Activated CD8-positive, alpha-beta T cell treated with anti-CD3 and anti-CD28 coated beads for 36 hours (primary cell): ENCODE results near the gene FOXP1. TPM values are rescaled to one million over a fixed set of nuclear protein-coding genes. Genes with fewer than 3 reads are reported as not detected.

Experiments
- ATAC-seq: fragments of 200-7000 bp; cut with Tn5 transposase; one replicate; pipeline ENCODE4 v1.10.0; 2021; ENCODE audit warnings: mild to moderate bottlenecking, moderate library complexity
- CTCF ChIA-PET: fragments of 350-600 bp; sonication (Branson Sonifier 250); formaldehyde crosslinking; loops from one replicate; lab custom pipeline; 2021; ENCODE audit warnings: antibody characterized with exemption; lab: Charles Lee
- POLR2A ChIA-PET: fragments of 350-600 bp; sonication (Branson Sonifier 250); formaldehyde crosslinking; loops from one replicate; lab custom pipeline; 2021; ENCODE audit warnings: antibody characterized with exemption; lab: Charles Lee
- DNase-seq: peaks from one replicate; pipeline ENCODE4 v3.0.0-alpha.2; 2020
- H3K27ac Mint-ChIP-seq: one replicate; pipeline ENCODE4 v1.8.0; 2021; ENCODE audit warnings: mild to moderate bottlenecking, mixed read lengths
- H3K27me3 Mint-ChIP-seq: one replicate; pipeline ENCODE4 v1.8.0; 2021; ENCODE audit warnings: mixed read lengths
- H3K36me3 Mint-ChIP-seq: one replicate; pipeline ENCODE4 v1.8.0; 2021; ENCODE audit warnings: low read depth, mixed read lengths
- H3K4me1 Mint-ChIP-seq: one replicate; pipeline ENCODE4 v1.8.0; 2021; ENCODE audit warnings: low read depth, mixed read lengths
- H3K4me3 Mint-ChIP-seq: one replicate; pipeline ENCODE4 v1.8.0; 2021; ENCODE audit warnings: mild to moderate bottlenecking, moderate library complexity, mixed read lengths
- H3K9me3 Mint-ChIP-seq: one replicate; pipeline ENCODE4 v1.8.0; 2021; ENCODE audit warnings: mixed read lengths
- intact Hi-C: fragments of 100-400 bp; cut with micrococcal nuclease; formaldehyde crosslinking; loops from one replicate; pipeline ENCODE4 v1.10.0; 2022
- total RNA-seq, 2 experiments: library from RNA; stranded (reverse); gene quantifications; one replicate each; pipeline ENCODE4 v1.2.3, GENCODE V29; 2021
- TF ChIP-seq, protein P1 (sequence below): fragments of 200-600 bp; IDR thresholded peaks from one replicate; pipeline ENCODE4 v1.8.0; 2022; ENCODE audit warnings: antibody characterized with exemption, mild to moderate bottlenecking

FOXP1 gene
- total RNA-seq, 2 experiments from 2014 or later = 145 to 153 TPM

DNA sequence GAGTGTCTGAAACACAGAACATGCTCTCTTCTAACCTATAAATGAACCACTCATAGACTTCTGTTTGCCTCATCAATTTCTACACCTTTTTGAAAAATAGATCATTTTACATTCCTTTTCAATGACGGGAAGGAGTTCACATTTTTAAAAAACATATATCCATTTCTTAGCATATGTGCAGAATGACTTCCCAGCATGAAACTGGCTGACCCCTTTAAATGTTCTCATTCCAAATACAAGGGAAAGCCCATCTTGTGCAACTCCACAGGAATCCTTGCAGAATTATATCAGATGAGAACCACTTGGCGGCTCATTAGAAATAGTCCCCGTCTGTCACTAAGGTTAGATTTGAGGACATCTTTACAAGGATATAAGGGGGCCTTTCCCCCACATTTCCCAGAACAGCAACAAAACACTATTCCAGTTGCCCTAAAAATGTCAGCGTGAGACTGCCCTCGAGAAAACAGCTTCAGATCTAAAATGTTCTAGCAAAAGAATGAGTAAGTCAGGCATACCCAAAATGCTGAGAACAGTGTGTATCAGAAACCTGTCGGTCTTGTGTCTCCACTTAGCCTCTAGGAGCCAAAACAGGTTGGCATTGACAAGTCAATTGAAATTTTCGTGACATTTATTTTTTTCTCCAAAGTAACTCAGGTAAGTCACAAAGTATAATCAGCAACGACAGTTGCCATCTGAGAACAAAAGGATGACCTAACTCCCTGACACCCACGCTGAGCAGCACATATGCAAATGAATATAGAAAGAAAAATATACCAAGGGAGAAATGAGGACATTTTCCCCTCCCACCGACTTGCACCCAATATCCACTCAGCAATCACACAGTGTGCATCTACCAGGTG, 63.1 kb downstream of the FOXP1 start:
- Mint-ChIP-seq H3K27ac (no peak overlapping the region), H3K9me3 (no peaks in the 10 kb centered on the region), H3K36me3 (peaks cover 10% of the 10 kb centered on the region), H3K27me3 (no peaks in the 10 kb centered on the region), H3K4me1 (peaks cover 10% of the 10 kb centered on the region), H3K4me3 (no peak overlapping the region)
- ChIA-PET POLR2A (no interaction called here), CTCF (no interaction called here)
- intact Hi-C loops = no loop called here
- TF ChIP-seq, protein P1, sequence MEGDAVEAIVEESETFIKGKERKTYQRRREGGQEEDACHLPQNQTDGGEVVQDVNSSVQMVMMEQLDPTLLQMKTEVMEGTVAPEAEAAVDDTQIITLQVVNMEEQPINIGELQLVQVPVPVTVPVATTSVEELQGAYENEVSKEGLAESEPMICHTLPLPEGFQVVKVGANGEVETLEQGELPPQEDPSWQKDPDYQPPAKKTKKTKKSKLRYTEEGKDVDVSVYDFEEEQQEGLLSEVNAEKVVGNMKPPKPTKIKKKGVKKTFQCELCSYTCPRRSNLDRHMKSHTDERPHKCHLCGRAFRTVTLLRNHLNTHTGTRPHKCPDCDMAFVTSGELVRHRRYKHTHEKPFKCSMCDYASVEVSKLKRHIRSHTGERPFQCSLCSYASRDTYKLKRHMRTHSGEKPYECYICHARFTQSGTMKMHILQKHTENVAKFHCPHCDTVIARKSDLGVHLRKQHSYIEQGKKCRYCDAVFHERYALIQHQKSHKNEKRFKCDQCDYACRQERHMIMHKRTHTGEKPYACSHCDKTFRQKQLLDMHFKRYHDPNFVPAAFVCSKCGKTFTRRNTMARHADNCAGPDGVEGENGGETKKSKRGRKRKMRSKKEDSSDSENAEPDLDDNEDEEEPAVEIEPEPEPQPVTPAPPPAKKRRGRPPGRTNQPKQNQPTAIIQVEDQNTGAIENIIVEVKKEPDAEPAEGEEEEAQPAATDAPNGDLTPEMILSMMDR = no peak
- DNase-seq = peak; percentile 35
- peak; percentile 47 for ATAC-seq

DNA sequence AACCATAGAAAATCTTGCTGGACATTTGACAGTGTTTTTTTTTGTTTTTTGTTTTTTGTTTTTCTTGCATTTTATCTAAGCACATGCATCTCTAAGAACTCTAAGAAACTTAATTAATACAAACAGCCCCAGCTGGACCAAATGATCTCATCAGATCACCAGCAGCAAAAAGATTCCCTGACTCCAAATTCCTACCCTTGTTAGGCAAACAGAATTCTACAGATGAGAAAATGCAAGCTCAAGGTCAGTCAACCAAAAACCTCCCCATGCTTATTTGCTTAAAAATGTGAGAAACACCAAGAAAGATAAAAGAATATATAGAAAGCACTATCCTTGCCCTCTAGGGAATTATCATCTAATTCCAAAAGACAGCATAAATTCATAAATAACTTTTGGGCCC, 65.4 kb downstream of the FOXP1 start:
- no peaks in the 10 kb centered on the region for H3K27me3 Mint-ChIP-seq
- H3K36me3 Mint-ChIP-seq = peaks cover 10% of the 10 kb centered on the region
- no peak for ATAC-seq
- ChIA-PET POLR2A (no interaction called here), CTCF (no interaction called here)
- H3K4me3 Mint-ChIP-seq = no peak overlapping the region
- no peak overlapping the region for H3K27ac Mint-ChIP-seq
- no peaks in the 10 kb centered on the region for H3K9me3 Mint-ChIP-seq
- no peak for DNase-seq
- H3K4me1 Mint-ChIP-seq = peaks cover 10% of the 10 kb centered on the region
- intact Hi-C loops = no loop called here
- TF ChIP-seq, protein P1 = no peak

DNA sequence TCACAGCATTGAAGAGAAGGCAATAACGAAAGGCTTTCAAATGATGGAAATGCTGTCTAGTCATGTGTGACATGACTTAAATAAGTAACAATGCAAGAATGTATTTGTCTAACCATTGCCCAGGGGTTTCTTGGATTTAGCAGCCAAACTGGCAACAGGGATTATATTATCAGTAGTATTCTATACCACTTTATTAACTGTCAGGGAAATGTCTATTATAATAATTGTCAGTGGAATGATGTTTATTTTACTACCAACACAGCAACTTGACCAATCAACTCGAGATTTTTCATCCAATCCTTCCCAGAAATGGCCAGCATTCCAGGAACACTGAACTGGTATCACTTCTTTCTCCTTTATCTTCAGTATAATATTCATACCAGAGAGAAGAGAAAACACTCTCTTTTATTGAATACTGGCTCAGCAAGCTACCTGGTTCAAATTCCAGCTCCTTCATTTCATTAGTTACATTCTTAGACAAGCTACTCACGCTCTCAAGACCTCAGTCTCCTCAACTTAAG, 66.2 kb downstream of the FOXP1 start:
- Mint-ChIP-seq H3K27ac (no peak overlapping the region), H3K9me3 (no peaks in the 10 kb centered on the region), H3K4me1 (peaks cover 11% of the 10 kb centered on the region), H3K4me3 (no peak overlapping the region), H3K27me3 (no peaks in the 10 kb centered on the region), H3K36me3 (peaks cover 10% of the 10 kb centered on the region)
- intact Hi-C loops = no loop called here
- ATAC-seq (no peak), DNase-seq (no peak)
- ChIA-PET CTCF (interaction anchor here (1.3 to 1.4 kb wide), 2 partner anchors 11 to 22 kb away, joined by 3 read pairs; no protein-coding TSS in a partner anchor), POLR2A (no interaction called here)
- TF ChIP-seq, protein P1 = no peak

DNA sequence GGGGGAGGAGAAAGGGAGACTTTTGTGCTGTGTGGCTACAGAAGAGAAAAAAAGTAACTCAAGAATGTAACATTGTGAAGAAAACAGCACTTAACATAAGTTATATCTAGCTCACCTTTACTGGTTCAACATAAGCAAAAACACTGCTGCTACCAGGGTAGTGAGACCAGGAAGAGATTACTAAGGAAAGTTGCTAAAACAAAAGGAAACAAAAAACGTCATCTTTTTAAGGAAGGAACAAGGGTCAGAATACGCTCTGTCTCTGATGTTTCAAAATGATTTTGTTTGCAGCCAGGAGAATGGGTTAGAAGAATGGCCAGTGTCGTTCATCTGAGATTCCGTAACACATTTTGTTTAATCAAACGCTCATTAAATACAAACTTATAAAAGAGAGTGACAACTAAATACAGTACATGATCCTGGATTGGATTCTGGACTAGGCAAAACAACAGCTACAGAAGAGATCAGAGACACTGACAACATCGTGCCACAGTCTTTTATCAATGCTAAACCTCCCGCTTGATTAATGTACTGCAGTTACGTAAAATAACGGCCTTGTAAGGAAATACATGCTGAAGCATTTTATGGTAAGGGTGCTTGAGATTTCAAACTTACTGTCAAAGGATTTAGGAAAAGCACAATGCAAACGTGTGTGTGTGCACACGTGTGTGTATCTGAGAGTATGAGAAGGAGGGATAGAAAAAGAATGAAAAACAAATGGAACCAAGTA, 67.7 kb downstream of the FOXP1 start:
- H3K27ac Mint-ChIP-seq = no peak overlapping the region
- intact Hi-C loops = no loop called here
- ATAC-seq (no peak), DNase-seq (no peak)
- POLR2A ChIA-PET = no interaction called here
- H3K36me3 Mint-ChIP-seq = peaks cover 5% of the 10 kb centered on the region
- TF ChIP-seq, protein P1 = no peak
- H3K4me1 Mint-ChIP-seq = peaks cover 19% of the 10 kb centered on the region
- no peaks in the 10 kb centered on the region for H3K9me3 Mint-ChIP-seq
- CTCF ChIA-PET = interaction anchor here (1.3 kb wide), 1 partner anchor 20 kb away, joined by 3 read pairs; no protein-coding TSS in a partner anchor
- H3K27me3 Mint-ChIP-seq = no peaks in the 10 kb centered on the region
- no peak overlapping the region for H3K4me3 Mint-ChIP-seq
